CD4-positive, alpha-beta memory T cell (primary cell): Measurements from ENCODE around the gene WDR13. TPM values are rescaled to one million over a fixed set of nuclear protein-coding genes. Genes with fewer than 3 reads are reported as not detected.
A peak's percentile ranks its signal among the peaks of the same experiment; 100 is the strongest.

Experiments used
- CTCF ChIA-PET: fragments of 350-600 bp; sonication (Branson Sonifier 250); formaldehyde crosslinking; loops from one replicate; lab custom pipeline; 2021; ENCODE audit warnings: inconsistent platforms; ENCODE audit not compliant: partially characterized antibody; lab: Charles Lee
- POLR2A ChIA-PET: fragments of 350-600 bp; sonication (Branson Sonifier 250); formaldehyde crosslinking; loops from one replicate; lab custom pipeline; 2021; ENCODE audit not compliant: partially characterized antibody; lab: Charles Lee
- DNase-seq, 5 donors: peaks; one replicate each; pipeline versions ENCODE4 v3.0.0 to v3.0.0-alpha.2; 2020 to 2022; ENCODE audit warnings: mixed read lengths in 1 of 5
- H3K27ac ChIP-seq: one replicate; pipeline ENCODE4 v1.7.0; 2013; ENCODE audit warnings: low read depth, low read length
- H3K27me3 ChIP-seq: 2 replicates; pipeline ENCODE4 v1.7.0; 2013; ENCODE audit warnings: mild to moderate bottlenecking, low read length, moderate library complexity; ENCODE audit not compliant: insufficient read depth
- H3K36me3 ChIP-seq: 2 replicates; pipeline ENCODE4 v1.7.0; 2013; ENCODE audit warnings: mild to moderate bottlenecking, low read length, moderate library complexity; ENCODE audit not compliant: insufficient read depth
- H3K4me1 ChIP-seq: 2 replicates; pipeline ENCODE4 v1.7.0; 2013; ENCODE audit warnings: mild to moderate bottlenecking, low read length, moderate library complexity; ENCODE audit not compliant: insufficient read depth
- H3K4me3 ChIP-seq, 2 donors: one replicate each; pipeline ENCODE4 v1.7.0; 2013; ENCODE audit warnings: low read length in 2 of 2, mild to moderate bottlenecking in 1 of 2
- H3K9me3 ChIP-seq, 2 donors: one replicate each; pipeline ENCODE4 v1.7.0; 2013; ENCODE audit warnings: low read length in 2 of 2, control low read depth in 1 of 2; ENCODE audit not compliant: control insufficient read depth in 1 of 2
- H3K27ac Mint-ChIP-seq, 7 donors: one replicate each; pipeline ENCODE4 v1.8.0; 2020 to 2021; ENCODE audit warnings: mixed read lengths in 7 of 7, mild to moderate bottlenecking in 6 of 7, inconsistent platforms in 3 of 7, moderate library complexity in 3 of 7
- H3K27me3 Mint-ChIP-seq, 2 donors: one replicate each; pipeline ENCODE4 v1.8.0; 2020 to 2021; ENCODE audit warnings: mixed read lengths in 2 of 2
- H3K36me3 Mint-ChIP-seq, 2 donors: one replicate each; pipeline ENCODE4 v1.8.0; 2020 to 2021; ENCODE audit warnings: mixed read lengths in 2 of 2, inconsistent platforms in 1 of 2, mild to moderate bottlenecking in 1 of 2
- H3K4me1 Mint-ChIP-seq, 4 donors: one replicate each; pipeline ENCODE4 v1.8.0; 2020 to 2021; ENCODE audit warnings: mixed read lengths in 4 of 4, mild to moderate bottlenecking in 1 of 4
- H3K4me3 Mint-ChIP-seq, 8 donors: one replicate each; pipeline ENCODE4 v1.8.0; 2020 to 2021; ENCODE audit warnings: mixed read lengths in 8 of 8, mild to moderate bottlenecking in 7 of 8, moderate library complexity in 6 of 8, inconsistent platforms in 3 of 8
- H3K9me3 Mint-ChIP-seq, 8 donors: one replicate each; pipeline ENCODE4 v1.8.0; 2020 to 2021; ENCODE audit warnings: mixed read lengths in 8 of 8, mild to moderate bottlenecking in 5 of 8, inconsistent platforms in 3 of 8, moderate library complexity in 1 of 8
- intact Hi-C: fragments of 100-400 bp; cut with micrococcal nuclease; formaldehyde crosslinking; loops from one replicate; pipeline ENCODE4 v1.15.1; 2023
- polyA plus RNA-seq, 2 donors: library from polyadenylated mRNA; unstranded; fragments of 300-500 nt; fragmentation: Illumina TruSeq; gene quantifications; one replicate each; pipeline ENCODE4 v1.2.3, GENCODE V29; 2021
- total RNA-seq, 2 experiments: library from RNA; stranded (reverse); gene quantifications; one replicate each; pipeline ENCODE4 v1.2.3, GENCODE V29; 2021

WDR13 gene
- total and polyA plus RNA-seq, 4 experiments from 2014 or later = 41.8 to 67.9 (median 48.5) TPM

- DNase-seq = no peak
- POLR2A ChIA-PET = interaction anchor here (0.6 to 1.6 kb wide), 5 partner anchors 8 to 313 kb away, joined by 3 to 5 read pairs (median 3); partner anchors contain the start of gene WAS
- no peak overlapping the region for H3K4me3 Mint-ChIP-seq
- Histone ChIP-seq H3K36me3 (peaks cover 35% of the 10 kb centered on the region), H3K27ac (peak overlapping the region; percentile 4), H3K4me1 (peaks cover 17% of the 10 kb centered on the region), H3K9me3 (no peaks in the 10 kb centered on the region), H3K4me3 (no peak overlapping the region), H3K27me3 (no peaks in the 10 kb centered on the region)
- CTCF ChIA-PET = interaction anchor here (1.0 kb wide), 1 partner anchor 69 kb away, joined by 3 read pairs; no protein-coding TSS in a partner anchor
- H3K4me1 Mint-ChIP-seq = peaks cover 2 to 28% (median 15%) of the 10 kb centered on the region in 4 donors
- peak overlapping the region in 4 of 7 donors; percentile 1 to 79 (median 52) for H3K27ac Mint-ChIP-seq
- H3K27me3 Mint-ChIP-seq = no peaks in the 10 kb centered on the region
- intact Hi-C loops = no loop called here
- H3K9me3 Mint-ChIP-seq = peaks cover 0 to 4% (median 0%) of the 10 kb centered on the region in 8 donors
- peaks cover 12 to 45% of the 10 kb centered on the region in 2 donors for H3K36me3 Mint-ChIP-seq
Observed at GRCh38 chrX:48579259-48579658, 18.0 kb upstream of the WDR13 start.

DNA sequence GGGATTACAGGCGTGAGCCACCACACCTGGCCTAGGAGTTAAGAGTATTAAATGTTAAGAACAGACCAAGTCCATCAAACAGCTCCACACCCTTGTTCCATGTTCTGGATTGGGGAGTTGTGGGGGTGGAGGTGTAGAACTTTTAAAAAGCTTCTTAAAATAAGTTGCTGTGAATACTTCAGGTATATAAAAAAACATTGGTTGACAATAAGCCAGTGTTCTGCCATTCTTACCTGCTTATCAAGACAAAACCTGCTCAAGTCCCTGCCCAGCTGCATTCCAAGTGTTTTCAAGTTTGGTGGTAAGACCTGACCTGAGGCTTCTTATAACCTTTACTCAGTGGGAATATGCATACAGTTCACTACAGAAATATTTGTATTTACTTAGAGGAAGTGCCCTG is 16.6 kb upstream of the WDR13 start:
- Histone ChIP-seq H3K27me3 (no peaks in the 10 kb centered on the region), H3K27ac (no peak overlapping the region), H3K9me3 (no peaks in the 10 kb centered on the region), H3K36me3 (peaks cover 29% of the 10 kb centered on the region), H3K4me3 (no peak overlapping the region), H3K4me1 (peaks cover 9% of the 10 kb centered on the region)
- intact Hi-C loops = no loop called here
- peaks cover 12 to 35% of the 10 kb centered on the region in 2 donors for H3K36me3 Mint-ChIP-seq
- H3K4me3 Mint-ChIP-seq = no peak overlapping the region
- H3K4me1 Mint-ChIP-seq = peaks cover 2 to 18% (median 8%) of the 10 kb centered on the region in 4 donors
- no peak overlapping the region for H3K27ac Mint-ChIP-seq
- CTCF ChIA-PET = no interaction called here
- no peaks in the 10 kb centered on the region for H3K27me3 Mint-ChIP-seq
- peaks cover 0 to 3% (median 0%) of the 10 kb centered on the region in 8 donors for H3K9me3 Mint-ChIP-seq
- no peak for DNase-seq
- POLR2A ChIA-PET = no interaction called here

DNA sequence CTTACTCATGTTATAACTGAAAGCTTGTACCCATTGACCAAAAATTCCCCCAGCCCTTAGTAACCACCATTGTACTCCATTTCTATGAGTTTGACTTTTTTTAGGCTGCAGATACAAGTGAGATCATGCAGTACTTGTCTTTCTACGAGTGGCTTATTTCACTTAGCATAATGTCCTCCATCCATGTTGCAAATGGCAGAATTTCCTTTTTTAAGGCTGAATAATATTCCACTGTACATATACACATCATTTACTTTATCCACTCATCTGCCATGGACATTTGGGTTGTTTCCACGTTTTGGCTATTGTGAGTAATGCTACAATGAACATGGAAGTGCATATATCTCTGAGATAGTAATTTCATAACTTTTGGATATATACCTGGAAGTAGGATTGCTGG is 12.6 kb upstream of the WDR13 start:
- Mint-ChIP-seq H3K4me1 (peaks cover 0 to 4% (median 2%) of the 10 kb centered on the region in 4 donors), H3K27ac (no peak overlapping the region), H3K36me3 (peaks cover 0 to 3% of the 10 kb centered on the region in 2 donors), H3K4me3 (no peak overlapping the region), H3K27me3 (no peaks in the 10 kb centered on the region), H3K9me3 (no peaks in the 10 kb centered on the region)
- H3K27ac ChIP-seq = no peak overlapping the region
- DNase-seq = no peak
- intact Hi-C loops = no loop called here
- no peaks in the 10 kb centered on the region for H3K9me3 ChIP-seq
- H3K36me3 ChIP-seq = no peaks in the 10 kb centered on the region
- H3K4me3 ChIP-seq = no peak overlapping the region
- CTCF ChIA-PET = no interaction called here
- H3K27me3 ChIP-seq = no peaks in the 10 kb centered on the region
- POLR2A ChIA-PET = no interaction called here
- no peaks in the 10 kb centered on the region for H3K4me1 ChIP-seq

- no peak for DNase-seq
- H3K27me3 Mint-ChIP-seq = no peaks in the 10 kb centered on the region
- no peak overlapping the region for H3K4me3 ChIP-seq
- H3K4me3 Mint-ChIP-seq = no peak overlapping the region
- H3K27ac ChIP-seq = no peak overlapping the region
- intact Hi-C loops = no loop called here
- no peaks in the 10 kb centered on the region for H3K36me3 ChIP-seq
- H3K9me3 ChIP-seq = no peaks in the 10 kb centered on the region
- H3K27ac Mint-ChIP-seq = no peak overlapping the region
- H3K4me1 Mint-ChIP-seq = no peaks in the 10 kb centered on the region
- ChIA-PET CTCF (no interaction called here), POLR2A (interaction anchor here (0.9 to 1.3 kb wide), 2 partner anchors 10 to 15 kb away, joined by 3 to 5 read pairs; no protein-coding TSS in a partner anchor)
- H3K27me3 ChIP-seq = no peaks in the 10 kb centered on the region
- no peaks in the 10 kb centered on the region for H3K36me3 Mint-ChIP-seq
- no peaks in the 10 kb centered on the region for H3K9me3 Mint-ChIP-seq
- no peaks in the 10 kb centered on the region for H3K4me1 ChIP-seq
Observed at GRCh38 chrX:48589482-48590162, 7.7 kb upstream of the WDR13 start.

DNA sequence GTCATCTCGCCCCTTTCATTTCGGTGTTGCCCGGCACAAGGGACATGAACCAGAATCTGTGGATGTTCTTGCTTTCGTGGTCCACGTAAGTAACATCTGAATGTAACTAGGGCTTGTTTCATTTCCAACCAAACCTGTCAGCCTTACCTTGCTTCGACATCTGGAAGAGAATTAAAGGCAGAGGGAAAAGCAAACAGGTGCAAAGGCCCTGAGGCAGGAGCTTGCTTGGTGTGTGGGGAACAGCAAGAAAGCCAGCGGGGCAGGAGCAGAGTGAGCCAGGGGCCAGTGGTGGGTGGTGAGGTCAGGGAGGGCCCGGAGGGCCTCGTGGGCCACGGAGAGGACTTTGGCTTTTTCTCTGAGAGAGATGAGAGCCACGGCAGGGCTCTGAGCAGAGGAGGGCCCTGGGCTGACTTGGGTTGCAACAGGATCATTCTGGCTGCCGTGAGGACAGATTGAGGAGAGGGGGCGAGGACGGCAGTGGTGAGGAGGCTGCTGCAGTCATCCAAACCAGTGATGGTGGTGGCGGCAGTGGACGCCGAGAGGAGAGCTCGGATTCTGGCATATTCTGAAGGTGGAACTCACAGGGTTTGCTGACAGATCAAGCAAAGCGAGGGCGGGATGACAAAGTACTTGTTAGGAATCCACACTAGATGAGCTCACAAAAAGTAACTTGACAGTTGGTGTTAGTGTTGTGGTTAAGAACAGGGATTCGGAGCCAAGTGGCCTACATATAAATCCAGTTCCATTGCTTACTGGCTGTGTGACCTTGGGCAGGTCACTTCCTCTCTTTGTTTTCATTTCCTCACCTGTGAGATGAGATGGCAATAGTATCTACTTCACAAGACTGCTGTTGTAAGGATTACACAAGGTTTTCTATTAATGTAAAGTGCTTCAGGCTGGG is 6.8 kb upstream of the WDR13 start:
- H3K4me3 ChIP-seq = no peak overlapping the region
- CTCF ChIA-PET = no interaction called here
- H3K36me3 ChIP-seq = no peaks in the 10 kb centered on the region
- H3K9me3 Mint-ChIP-seq = no peaks in the 10 kb centered on the region
- no peaks in the 10 kb centered on the region for H3K36me3 Mint-ChIP-seq
- H3K27ac ChIP-seq = no peak overlapping the region
- H3K27ac Mint-ChIP-seq = peak overlapping the region in 1 of 7 donors; percentile 75
- intact Hi-C loops = no loop called here
- no peaks in the 10 kb centered on the region for H3K27me3 Mint-ChIP-seq
- no peaks in the 10 kb centered on the region for H3K9me3 ChIP-seq
- H3K4me1 ChIP-seq = no peaks in the 10 kb centered on the region
- POLR2A ChIA-PET = interaction anchor here (1.3 to 1.4 kb wide), 2 partner anchors 11 to 16 kb away, joined by 5 read pairs; partner anchors contain the start of gene RBM3
- H3K4me1 Mint-ChIP-seq = no peaks in the 10 kb centered on the region
- H3K4me3 Mint-ChIP-seq = no peak overlapping the region
- DNase-seq = no peak
- H3K27me3 ChIP-seq = no peaks in the 10 kb centered on the region

DNA sequence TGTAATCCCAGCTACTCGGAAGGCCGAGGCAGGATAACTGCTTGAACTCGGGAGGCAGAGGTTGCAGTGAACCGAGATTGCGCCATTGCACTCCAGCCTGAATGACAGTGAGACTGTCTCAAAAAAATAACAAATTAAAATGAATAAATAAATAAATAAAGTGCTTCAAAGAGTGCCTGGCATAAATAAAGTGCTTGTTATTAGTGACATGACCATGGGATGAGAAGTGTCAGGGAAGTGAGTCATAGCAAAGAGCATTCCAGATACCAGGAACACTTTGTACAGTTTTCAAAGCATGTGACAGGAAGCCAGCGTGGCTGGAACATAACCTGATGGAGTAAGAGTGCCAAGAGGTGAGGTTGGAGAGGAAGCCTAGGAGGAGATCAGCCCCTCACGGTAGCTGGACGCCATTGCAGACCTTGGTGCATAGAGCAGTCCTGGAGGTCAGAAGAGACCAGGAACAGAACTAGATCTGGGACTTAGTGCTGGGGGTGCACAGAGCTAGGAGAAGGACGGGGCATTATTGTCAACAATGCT is 6.0 kb upstream of the WDR13 start:
- no peaks in the 10 kb centered on the region for H3K9me3 Mint-ChIP-seq
- no peaks in the 10 kb centered on the region for H3K4me1 Mint-ChIP-seq
- Histone ChIP-seq H3K9me3 (no peaks in the 10 kb centered on the region), H3K27ac (no peak overlapping the region), H3K4me3 (no peak overlapping the region), H3K36me3 (no peaks in the 10 kb centered on the region), H3K4me1 (no peaks in the 10 kb centered on the region), H3K27me3 (no peaks in the 10 kb centered on the region)
- H3K27ac Mint-ChIP-seq = no peak overlapping the region
- H3K4me3 Mint-ChIP-seq = no peak overlapping the region
- ChIA-PET POLR2A (interaction anchor here (1.4 kb wide), 1 partner anchor 17 kb away, joined by 5 read pairs; the partner anchor contains the start of gene RBM3), CTCF (no interaction called here)
- intact Hi-C loops = no loop called here
- no peaks in the 10 kb centered on the region for H3K36me3 Mint-ChIP-seq
- no peaks in the 10 kb centered on the region for H3K27me3 Mint-ChIP-seq
- DNase-seq = no peak

- peaks cover 4% of the 10 kb centered on the region for H3K4me1 ChIP-seq
- no peak overlapping the region for H3K27ac ChIP-seq
- Mint-ChIP-seq H3K27ac (no peak overlapping the region), H3K36me3 (peaks cover 0 to 8% of the 10 kb centered on the region in 2 donors), H3K4me1 (peaks cover 3 to 10% (median 5%) of the 10 kb centered on the region in 4 donors), H3K27me3 (no peaks in the 10 kb centered on the region), H3K9me3 (peaks cover 0 to under 1% (median 0%) of the 10 kb centered on the region in 8 donors), H3K4me3 (no peak overlapping the region)
- no peaks in the 10 kb centered on the region for H3K27me3 ChIP-seq
- ChIA-PET POLR2A (no interaction called here), CTCF (no interaction called here)
- H3K36me3 ChIP-seq = no peaks in the 10 kb centered on the region
- H3K9me3 ChIP-seq = no peaks in the 10 kb centered on the region
- intact Hi-C loops = no loop called here
- no peak for DNase-seq
- H3K4me3 ChIP-seq = no peak overlapping the region
Observed at GRCh38 chrX:48592971-48593370, 4.3 kb upstream of the WDR13 start.
